ENCODE data around the gene FAM117A.
"Not testable (repeated sequence)": the region's sequence is repeated elsewhere in the genome, so short reads cannot be mapped to it uniquely, and the experiment has no call there.

Gene FAM117A

GRCh38 chr17:49739641-49740271, 24.2 kb downstream of the FAM117A start:
- peak; percentile 37 to 95 (median 72) for DNase-seq

- no peak for DNase-seq
Observed at GRCh38 chr17:49738456-49739163, 25.3 kb downstream of the FAM117A start.

GRCh38 chr17:49734515-49735490, 29.1 kb downstream of the FAM117A start:
- no peak for DNase-seq

GRCh38 chr17:49731435-49731831, 32.5 kb downstream of the FAM117A start:
- no peak for DNase-seq

- DNase-seq, result no peak
Observed at GRCh38 chr17:49730785-49731434, 33.0 kb downstream of the FAM117A start.

- DNase-seq, result no peak
Observed at GRCh38 chr17:49730078-49730784, 33.7 kb downstream of the FAM117A start.

GRCh38 chr17:49729069-49729468, 34.9 kb downstream of the FAM117A start:
- DNase-seq, result no peak

- DNase-seq, result no peak
Observed at GRCh38 chr17:49728425-49728824, 35.5 kb downstream of the FAM117A start.

GRCh38 chr17:49727380-49727779, 36.6 kb downstream of the FAM117A start:
- no peak for DNase-seq

GRCh38 chr17:49725452-49726130, 38.3 kb downstream of the FAM117A start:
- DNase-seq, result no peak

- not testable (repeated sequence) for DNase-seq
Observed at GRCh38 chr17:49724552-49724951, 39.4 kb downstream of the FAM117A start.

- no peak for DNase-seq
Observed at GRCh38 chr17:49723423-49723822, 40.5 kb downstream of the FAM117A start.

GRCh38 chr17:49722066-49722465, 41.9 kb downstream of the FAM117A start:
- DNase-seq, result no peak

GRCh38 chr17:49717371-49717861, 46.5 kb downstream of the FAM117A start:
- DNase-seq, result no peak

GRCh38 chr17:49716668-49717364, 47.1 kb downstream of the FAM117A start:
- DNase-seq, result no peak

GRCh38 chr17:49715717-49716279, 48.1 kb downstream of the FAM117A start:
- no peak for DNase-seq

- no peak for DNase-seq
Observed at GRCh38 chr17:49715216-49715615, 48.7 kb downstream of the FAM117A start.

GRCh38 chr17:49708515-49709183, 55.3 kb downstream of the FAM117A start:
- no peak for DNase-seq

- DNase-seq, result peak; percentile 87 to 93 (median 90)
Observed at GRCh38 chr17:49707608-49708514, 56.1 kb downstream of the FAM117A start, which contains the start of gene SLC35B1. TSS of gene SLC35B1 (minus strand) at chr17:49707964. CDS start at chr17:49707833, 131 bp downstream.
